C4-2B (cell line): ENCODE data around the gene AMT.
A peak's percentile ranks its signal among the peaks of the same experiment; 100 is the strongest.

Source experiments
- H3K27ac ChIP-seq: fragments of 450-650 bp; 2 replicates; pipeline ENCODE4 v1.5.1; 2017
- CTCF ChIP-seq: fragments of 450-650 bp; conservative IDR thresholded peaks from 2 replicates; pipeline ENCODE4 v1.5.1; 2017; ENCODE audit warnings: mild to moderate bottlenecking
- ZFX ChIP-seq: fragments of 450-650 bp; IDR thresholded peaks from 2 replicates; pipeline ENCODE4 v1.6.1; 2017

AMT gene

GRCh38 chr3:49422379-49423248 is at the start of gene AMT:
AMT (minus strand) TSS chr3:49422473; CDS start chr3:49422450, 23 bp downstream.
- H3K27ac ChIP-seq, result no peak within 1 kb of the TSS
- TF ChIP-seq ZFX, result no peak
- no peak for TF ChIP-seq CTCF

GRCh38 chr3:49470714-49471420 is 48.6 kb upstream of the AMT start:
- no peak; the same call in 1 of the 2 replicates for TF ChIP-seq ZFX
- TF ChIP-seq CTCF, result no peak
- H3K27ac ChIP-seq, result peak overlapping the region; percentile 91

- TF ChIP-seq CTCF (no peak), ZFX (peak; percentile 84; the same call in 1 of the 2 replicates)
- H3K27ac ChIP-seq, result peak within 1 kb of the TSS; percentile 91
Measured at GRCh38 chr3:49469936-49470713, 47.9 kb upstream of the AMT start, which contains the start of gene DAG1. DAG1 (plus strand) TSS chr3:49470267; CDS start chr3:49510535, 40,268 bp downstream.

- TF ChIP-seq ZFX (no peak), CTCF (no peak)
Measured at GRCh38 chr3:49469037-49469935, 47.0 kb upstream of the AMT start.

DNA sequence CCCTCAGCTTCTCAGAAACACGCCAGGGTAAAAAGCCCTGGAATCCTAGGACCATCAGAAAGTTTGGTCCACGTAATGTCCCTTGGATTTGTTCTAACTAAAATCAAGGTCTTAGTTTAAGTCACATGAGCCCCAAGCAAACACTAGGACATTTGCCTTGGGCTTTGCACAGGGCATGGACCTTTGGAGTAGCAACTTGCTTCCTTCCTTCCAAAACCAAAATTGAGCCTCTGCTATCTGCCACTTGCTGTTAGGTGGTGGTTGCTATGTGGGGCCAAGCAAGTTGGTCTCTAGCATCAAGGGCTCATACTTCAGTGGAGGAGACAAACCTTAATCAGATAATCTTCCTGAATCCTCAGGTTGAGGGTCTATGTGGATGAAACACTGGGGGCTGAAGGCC is 43.8 kb upstream of the AMT start:
- no peak overlapping the region for H3K27ac ChIP-seq
- TF ChIP-seq ZFX (no peak), CTCF (no peak)

More at GRCh38 chr3:49469037-49469935, 47.0 kb upstream of the AMT start:
- H3K27ac ChIP-seq, result peak overlapping the region; percentile 91

DNA sequence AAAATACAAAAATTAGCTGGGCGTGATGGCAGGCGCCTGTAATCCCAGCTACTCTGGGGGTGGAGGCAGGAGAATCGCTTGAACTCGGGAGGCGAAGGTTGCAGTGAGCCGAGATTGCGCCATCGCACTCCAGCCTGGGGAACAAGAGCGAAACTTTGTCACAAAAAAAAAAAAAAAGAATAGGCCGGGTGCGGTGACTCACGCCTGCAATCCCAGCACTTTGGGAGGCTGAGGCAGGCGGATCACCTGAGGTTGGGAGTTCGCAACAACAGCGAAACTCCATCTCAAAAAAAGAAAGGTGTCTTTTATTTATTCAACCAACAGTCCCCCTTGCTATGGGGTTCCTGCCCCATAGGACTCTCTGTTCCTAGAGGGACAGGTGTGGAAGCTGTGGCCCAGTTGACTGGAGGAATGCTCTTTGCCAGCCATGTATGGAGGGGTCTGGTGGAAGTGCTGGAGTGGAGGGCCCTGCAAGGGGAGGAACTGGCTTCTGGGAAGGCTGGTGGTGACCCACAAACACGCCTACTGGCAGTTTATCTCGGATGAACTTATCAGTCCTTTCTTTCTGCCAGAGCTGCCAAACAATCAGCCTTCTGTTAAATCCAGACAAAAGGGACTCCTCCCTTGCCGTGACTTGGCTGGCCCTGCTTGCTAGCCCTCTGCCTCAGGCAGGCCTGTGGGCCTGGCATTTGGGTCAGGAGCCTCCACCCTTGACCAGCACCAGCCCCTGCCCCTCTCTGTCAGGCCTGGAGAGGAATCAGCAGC is 43.2 kb upstream of the AMT start:
- H3K27ac ChIP-seq, result no peak overlapping the region
- TF ChIP-seq ZFX (no peak), CTCF (no peak)
